HepG2 (cell line): ENCODE measurements around the gene AK6. TPM values are rescaled to one million over a fixed set of nuclear protein-coding genes. Genes with fewer than 3 reads are reported as not detected.
A peak's percentile ranks its signal among the peaks of the same experiment; 100 is the strongest.

Experiments
- DZIP1 ChIP-seq: sonication (generic); formaldehyde crosslinking; IDR thresholded peaks from 2 replicates; pipeline ENCODE4 v1.5.0; 2020; ENCODE audit warnings: mild to moderate bottlenecking, missing genetic modification reagents
- KAT8 ChIP-seq: IDR thresholded peaks from 2 replicates; pipeline ENCODE4 v1.6.1; 2016; ENCODE audit warnings: missing genetic modification reagents, missing compliant biosample characterization
- KDM5B ChIP-seq: sonication (generic); formaldehyde crosslinking; IDR thresholded peaks from 2 replicates; pipeline ENCODE4 v1.4.0; 2020; ENCODE audit warnings: missing genetic modification reagents, mild to moderate bottlenecking, borderline replicate concordance
- KLF9 ChIP-seq: IDR thresholded peaks from 2 replicates; pipeline ENCODE4 v1.6.1; 2016; ENCODE audit warnings: low read depth
- NPAS2 ChIP-seq: sonication (generic); formaldehyde crosslinking; IDR thresholded peaks from 2 replicates; pipeline ENCODE4 v1.8.0; 2022; ENCODE audit warnings: mild to moderate bottlenecking, missing genetic modification reagents, borderline replicate concordance
- PRMT3 ChIP-seq: sonication (generic); formaldehyde crosslinking; IDR thresholded peaks from 2 replicates; pipeline ENCODE4 v1.8.1; 2022; ENCODE audit warnings: low read depth, mild to moderate bottlenecking, moderate library complexity, missing genetic modification reagents, borderline replicate concordance
- SAP130 ChIP-seq: IDR thresholded peaks from 2 replicates; pipeline ENCODE4 v1.6.1; 2016; ENCODE audit warnings: low read depth
- SMARCC2 ChIP-seq: fragments of 450-650 bp; IDR thresholded peaks from 2 replicates; pipeline ENCODE4 v1.6.1; 2017; ENCODE audit warnings: antibody characterized with exemption, mild to moderate bottlenecking
- TBX3 ChIP-seq: fragments of 450-650 bp; IDR thresholded peaks from 2 replicates; pipeline ENCODE4 v1.6.1; 2017; ENCODE audit warnings: antibody characterized with exemption, mild to moderate bottlenecking, inconsistent platforms, borderline replicate concordance
- ZBTB39 ChIP-seq: sonication (generic); formaldehyde crosslinking; IDR thresholded peaks from 2 replicates; pipeline ENCODE4 v1.5.0; 2020; ENCODE audit warnings: missing genetic modification reagents
- ZNF510 ChIP-seq: sonication (generic); formaldehyde crosslinking; IDR thresholded peaks from 2 replicates; pipeline ENCODE4 v1.4.0; 2020; ENCODE audit warnings: low read depth, mild to moderate bottlenecking, missing genetic modification reagents
- ZSCAN31 ChIP-seq: sonication (generic); formaldehyde crosslinking; IDR thresholded peaks from 2 replicates; pipeline ENCODE4 v1.5.0; 2020; ENCODE audit warnings: low read depth, mild to moderate bottlenecking, missing genetic modification reagents
- polyA plus RNA-seq, 8 experiments: library from polyadenylated mRNA; depleted of rRNA in 3 of 8; stranded (reverse) in 7 of 8; unstranded in 1 of 8; fragments of >200 nt; fragmentation: Illumina TruSeq in 4 of 8; extraction: Trizol in 4 of 8; gene quantifications; 2 replicates each; pipeline versions ENCODE4 v1.2.1 to v1.2.3, GENCODE V29; 2011 to 2016; ENCODE audit warnings: low read depth in 4 of 8, missing spikeins in 1 of 8, mixed read lengths in 1 of 8; ENCODE audit not compliant: insufficient read depth in 1 of 8
- total RNA-seq, 5 experiments: library from RNA; depleted of rRNA; stranded (reverse); fragments of >200 nt; fragmentation: Illumina TruSeq; extraction: Trizol; gene quantifications; 2 replicates each; pipeline ENCODE4 v1.2.3, GENCODE V29; 2016; ENCODE audit warnings: low read depth in 1 of 5
- TF ChIP-seq, protein P1 (sequence below): IDR thresholded peaks from 2 replicates; pipeline ENCODE4 v1.6.1; 2012; ENCODE audit warnings: low read length, improper control_type of control experiment
- TF ChIP-seq, protein P2 (sequence below): sonication (generic); formaldehyde crosslinking; IDR thresholded peaks from 2 replicates; pipeline ENCODE4 v1.8.0; 2022; ENCODE audit warnings: mild to moderate bottlenecking, missing genetic modification reagents, borderline replicate concordance
- TF ChIP-seq, protein P3 (sequence below): sonication (generic); formaldehyde crosslinking; IDR thresholded peaks from 2 replicates; pipeline ENCODE4 v1.4.0; 2020; ENCODE audit warnings: missing genetic modification reagents, borderline replicate concordance

AK6 gene
- total and polyA plus RNA-seq, 2 of the 13 experiments (the other 11 are each of a cell fraction or from before 2014, with no cell fraction given): 31.1 to 77.2 TPM

GRCh38 chr5:69414885-69415583, 45.7 kb upstream of the AK6 start, which contains the start of gene MARVELD2 (continued):
- TF ChIP-seq, protein P1, sequence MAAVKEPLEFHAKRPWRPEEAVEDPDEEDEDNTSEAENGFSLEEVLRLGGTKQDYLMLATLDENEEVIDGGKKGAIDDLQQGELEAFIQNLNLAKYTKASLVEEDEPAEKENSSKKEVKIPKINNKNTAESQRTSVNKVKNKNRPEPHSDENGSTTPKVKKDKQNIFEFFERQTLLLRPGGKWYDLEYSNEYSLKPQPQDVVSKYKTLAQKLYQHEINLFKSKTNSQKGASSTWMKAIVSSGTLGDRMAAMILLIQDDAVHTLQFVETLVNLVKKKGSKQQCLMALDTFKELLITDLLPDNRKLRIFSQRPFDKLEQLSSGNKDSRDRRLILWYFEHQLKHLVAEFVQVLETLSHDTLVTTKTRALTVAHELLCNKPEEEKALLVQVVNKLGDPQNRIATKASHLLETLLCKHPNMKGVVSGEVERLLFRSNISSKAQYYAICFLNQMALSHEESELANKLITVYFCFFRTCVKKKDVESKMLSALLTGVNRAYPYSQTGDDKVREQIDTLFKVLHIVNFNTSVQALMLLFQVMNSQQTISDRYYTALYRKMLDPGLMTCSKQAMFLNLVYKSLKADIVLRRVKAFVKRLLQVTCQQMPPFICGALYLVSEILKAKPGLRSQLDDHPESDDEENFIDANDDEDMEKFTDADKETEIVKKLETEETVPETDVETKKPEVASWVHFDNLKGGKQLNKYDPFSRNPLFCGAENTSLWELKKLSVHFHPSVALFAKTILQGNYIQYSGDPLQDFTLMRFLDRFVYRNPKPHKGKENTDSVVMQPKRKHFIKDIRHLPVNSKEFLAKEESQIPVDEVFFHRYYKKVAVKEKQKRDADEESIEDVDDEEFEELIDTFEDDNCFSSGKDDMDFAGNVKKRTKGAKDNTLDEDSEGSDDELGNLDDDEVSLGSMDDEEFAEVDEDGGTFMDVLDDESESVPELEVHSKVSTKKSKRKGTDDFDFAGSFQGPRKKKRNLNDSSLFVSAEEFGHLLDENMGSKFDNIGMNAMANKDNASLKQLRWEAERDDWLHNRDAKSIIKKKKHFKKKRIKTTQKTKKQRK: no peak
- TF ChIP-seq DZIP1 (CRISPR knock-in tag) (no peak), ZBTB39 (CRISPR knock-in tag) (no peak), TBX3 (no peak), PRMT3 (CRISPR knock-in tag) (no peak), ZSCAN31 (CRISPR knock-in tag) (peak; percentile 88), KAT8 (CRISPR knock-in tag) (peak; percentile 82), SAP130 (peak; percentile 86), SMARCC2 (no peak), NPAS2 (no peak), ZNF510 (CRISPR knock-in tag) (no peak), KLF9 (no peak), KDM5B (CRISPR knock-in tag) (peak; percentile 88)
- TF ChIP-seq, protein P2, sequence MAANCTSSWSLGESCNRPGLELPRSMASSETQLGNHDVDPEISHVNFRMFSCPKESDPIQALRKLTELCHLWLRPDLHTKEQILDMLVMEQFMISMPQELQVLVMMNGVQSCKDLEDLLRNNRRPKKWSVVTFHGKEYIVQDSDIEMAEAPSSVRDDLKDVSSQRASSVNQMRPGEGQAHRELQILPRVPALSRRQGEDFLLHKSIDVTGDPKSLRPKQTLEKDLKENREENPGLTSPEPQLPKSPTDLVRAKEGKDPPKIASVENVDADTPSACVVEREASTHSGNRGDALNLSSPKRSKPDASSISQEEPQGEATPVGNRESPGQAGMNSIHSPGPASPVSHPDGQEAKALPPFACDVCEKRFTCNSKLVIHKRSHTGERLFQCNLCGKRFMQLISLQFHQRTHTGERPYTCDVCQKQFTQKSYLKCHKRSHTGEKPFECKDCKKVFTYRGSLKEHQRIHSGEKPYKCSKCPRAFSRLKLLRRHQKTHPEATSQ (CRISPR knock-in tag): peak; percentile 79; the same call in 1 of the 2 replicates
- TF ChIP-seq, protein P3, sequence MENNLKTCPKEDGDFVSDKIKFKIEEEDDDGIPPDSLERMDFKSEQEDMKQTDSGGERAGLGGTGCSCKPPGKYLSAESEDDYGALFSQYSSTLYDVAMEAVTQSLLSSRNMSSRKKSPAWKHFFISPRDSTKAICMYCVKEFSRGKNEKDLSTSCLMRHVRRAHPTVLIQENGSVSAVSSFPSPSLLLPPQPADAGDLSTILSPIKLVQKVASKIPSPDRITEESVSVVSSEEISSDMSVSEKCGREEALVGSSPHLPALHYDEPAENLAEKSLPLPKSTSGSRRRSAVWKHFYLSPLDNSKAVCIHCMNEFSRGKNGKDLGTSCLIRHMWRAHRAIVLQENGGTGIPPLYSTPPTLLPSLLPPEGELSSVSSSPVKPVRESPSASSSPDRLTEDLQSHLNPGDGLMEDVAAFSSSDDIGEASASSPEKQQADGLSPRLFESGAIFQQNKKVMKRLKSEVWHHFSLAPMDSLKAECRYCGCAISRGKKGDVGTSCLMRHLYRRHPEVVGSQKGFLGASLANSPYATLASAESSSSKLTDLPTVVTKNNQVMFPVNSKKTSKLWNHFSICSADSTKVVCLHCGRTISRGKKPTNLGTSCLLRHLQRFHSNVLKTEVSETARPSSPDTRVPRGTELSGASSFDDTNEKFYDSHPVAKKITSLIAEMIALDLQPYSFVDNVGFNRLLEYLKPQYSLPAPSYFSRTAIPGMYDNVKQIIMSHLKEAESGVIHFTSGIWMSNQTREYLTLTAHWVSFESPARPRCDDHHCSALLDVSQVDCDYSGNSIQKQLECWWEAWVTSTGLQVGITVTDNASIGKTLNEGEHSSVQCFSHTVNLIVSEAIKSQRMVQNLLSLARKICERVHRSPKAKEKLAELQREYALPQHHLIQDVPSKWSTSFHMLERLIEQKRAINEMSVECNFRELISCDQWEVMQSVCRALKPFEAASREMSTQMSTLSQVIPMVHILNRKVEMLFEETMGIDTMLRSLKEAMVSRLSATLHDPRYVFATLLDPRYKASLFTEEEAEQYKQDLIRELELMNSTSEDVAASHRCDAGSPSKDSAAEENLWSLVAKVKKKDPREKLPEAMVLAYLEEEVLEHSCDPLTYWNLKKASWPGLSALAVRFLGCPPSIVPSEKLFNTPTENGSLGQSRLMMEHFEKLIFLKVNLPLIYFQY (CRISPR knock-in tag): peak; percentile 98
